SK-N-SH treated with all-trans-retinoic acid at 6 μM for 48 hours (cell line): ENCODE measurements around the gene DOCK7.

Source experiments
- ATAC-seq: fragments of 200-7000 bp; cut with Tn5 transposase; 3 replicates; pipeline ENCODE4 v1.9.1; 2020; ENCODE audit warnings: mild to moderate bottlenecking, moderate library complexity
- CSDC2 ChIP-seq: fragments of 250-450 bp; sonication (Bioruptor Pico); IDR thresholded peaks from 2 replicates; pipeline ENCODE4 v1.5.0; 2020; ENCODE audit warnings: mild to moderate bottlenecking, moderate library complexity
- ESRRG ChIP-seq: fragments of 250-450 bp; sonication (Bioruptor Pico); IDR thresholded peaks from 2 replicates; pipeline ENCODE4 v1.6.1; 2021; ENCODE audit warnings: mild to moderate bottlenecking
- GLIS3 ChIP-seq: fragments of 250-450 bp; sonication (Bioruptor Pico); IDR thresholded peaks from 2 replicates; pipeline ENCODE4 v1.5.0; 2020; ENCODE audit warnings: mild to moderate bottlenecking, moderate library complexity
- ISL1 ChIP-seq: fragments of 250-450 bp; sonication (Bioruptor Pico); IDR thresholded peaks from 2 replicates; pipeline ENCODE4 v2.1.2; 2022; ENCODE audit warnings: mild to moderate bottlenecking, moderate library complexity
- PATZ1 ChIP-seq: fragments of 250-450 bp; sonication (Bioruptor Pico); IDR thresholded peaks from 2 replicates; pipeline ENCODE4 v1.8.0; 2020; ENCODE audit warnings: mild to moderate bottlenecking, moderate library complexity, borderline replicate concordance
- PPARA ChIP-seq: fragments of 250-450 bp; sonication (Bioruptor Pico); IDR thresholded peaks from 2 replicates; pipeline ENCODE4 v1.5.0; 2020; ENCODE audit warnings: mild to moderate bottlenecking, borderline replicate concordance
- SNAI2 ChIP-seq: fragments of 250-450 bp; sonication (Bioruptor Pico); IDR thresholded peaks from 2 replicates; pipeline ENCODE4 v1.5.0; 2020; ENCODE audit warnings: mild to moderate bottlenecking, moderate library complexity
- TOX ChIP-seq: fragments of 250-450 bp; sonication (Bioruptor Pico); IDR thresholded peaks from 2 replicates; pipeline ENCODE4 v1.8.0; 2021; ENCODE audit warnings: mild to moderate bottlenecking, moderate library complexity, borderline replicate concordance
- TSHZ2 ChIP-seq: fragments of 250-450 bp; sonication (Bioruptor Pico); IDR thresholded peaks from 2 replicates; pipeline ENCODE4 v1.5.0; 2020; ENCODE audit warnings: mild to moderate bottlenecking, moderate library complexity
- ZC3H10 ChIP-seq: fragments of 250-450 bp; sonication (Bioruptor Pico); IDR thresholded peaks from 2 replicates; pipeline ENCODE4 v1.5.1; 2021; ENCODE audit warnings: mild to moderate bottlenecking, moderate library complexity
- ZFP3 ChIP-seq: fragments of 250-450 bp; sonication (Bioruptor Pico); IDR thresholded peaks from 2 replicates; pipeline ENCODE4 v1.5.0; 2020; ENCODE audit warnings: mild to moderate bottlenecking, moderate library complexity
- ZFP30 ChIP-seq: fragments of 450-650 bp; formaldehyde crosslinking; IDR thresholded peaks from 2 replicates; pipeline ENCODE4 v1.5.0; 2022; ENCODE audit warnings: mild to moderate bottlenecking, moderate library complexity
- ZNF70 ChIP-seq: fragments of 450-650 bp; formaldehyde crosslinking; IDR thresholded peaks from 2 replicates; pipeline ENCODE4 v1.5.0; 2020; ENCODE audit warnings: mild to moderate bottlenecking, moderate library complexity
- ZNF8 ChIP-seq: fragments of 450-650 bp; formaldehyde crosslinking; IDR thresholded peaks from 2 replicates; pipeline ENCODE4 v1.5.0; 2020; ENCODE audit warnings: mild to moderate bottlenecking, moderate library complexity
- TF ChIP-seq, protein P1 (sequence below): fragments of 250-450 bp; sonication (Bioruptor Pico); IDR thresholded peaks from 2 replicates; pipeline ENCODE4 v1.8.0; 2021; ENCODE audit warnings: low read depth, mild to moderate bottlenecking, moderate library complexity, borderline replicate concordance
- TF ChIP-seq, protein P2 (sequence below): fragments of 250-450 bp; sonication (Bioruptor Pico); IDR thresholded peaks from 2 replicates; pipeline ENCODE4 v1.5.1; 2020; ENCODE audit warnings: low read depth, mild to moderate bottlenecking, moderate library complexity

The DOCK7 gene, protein sequence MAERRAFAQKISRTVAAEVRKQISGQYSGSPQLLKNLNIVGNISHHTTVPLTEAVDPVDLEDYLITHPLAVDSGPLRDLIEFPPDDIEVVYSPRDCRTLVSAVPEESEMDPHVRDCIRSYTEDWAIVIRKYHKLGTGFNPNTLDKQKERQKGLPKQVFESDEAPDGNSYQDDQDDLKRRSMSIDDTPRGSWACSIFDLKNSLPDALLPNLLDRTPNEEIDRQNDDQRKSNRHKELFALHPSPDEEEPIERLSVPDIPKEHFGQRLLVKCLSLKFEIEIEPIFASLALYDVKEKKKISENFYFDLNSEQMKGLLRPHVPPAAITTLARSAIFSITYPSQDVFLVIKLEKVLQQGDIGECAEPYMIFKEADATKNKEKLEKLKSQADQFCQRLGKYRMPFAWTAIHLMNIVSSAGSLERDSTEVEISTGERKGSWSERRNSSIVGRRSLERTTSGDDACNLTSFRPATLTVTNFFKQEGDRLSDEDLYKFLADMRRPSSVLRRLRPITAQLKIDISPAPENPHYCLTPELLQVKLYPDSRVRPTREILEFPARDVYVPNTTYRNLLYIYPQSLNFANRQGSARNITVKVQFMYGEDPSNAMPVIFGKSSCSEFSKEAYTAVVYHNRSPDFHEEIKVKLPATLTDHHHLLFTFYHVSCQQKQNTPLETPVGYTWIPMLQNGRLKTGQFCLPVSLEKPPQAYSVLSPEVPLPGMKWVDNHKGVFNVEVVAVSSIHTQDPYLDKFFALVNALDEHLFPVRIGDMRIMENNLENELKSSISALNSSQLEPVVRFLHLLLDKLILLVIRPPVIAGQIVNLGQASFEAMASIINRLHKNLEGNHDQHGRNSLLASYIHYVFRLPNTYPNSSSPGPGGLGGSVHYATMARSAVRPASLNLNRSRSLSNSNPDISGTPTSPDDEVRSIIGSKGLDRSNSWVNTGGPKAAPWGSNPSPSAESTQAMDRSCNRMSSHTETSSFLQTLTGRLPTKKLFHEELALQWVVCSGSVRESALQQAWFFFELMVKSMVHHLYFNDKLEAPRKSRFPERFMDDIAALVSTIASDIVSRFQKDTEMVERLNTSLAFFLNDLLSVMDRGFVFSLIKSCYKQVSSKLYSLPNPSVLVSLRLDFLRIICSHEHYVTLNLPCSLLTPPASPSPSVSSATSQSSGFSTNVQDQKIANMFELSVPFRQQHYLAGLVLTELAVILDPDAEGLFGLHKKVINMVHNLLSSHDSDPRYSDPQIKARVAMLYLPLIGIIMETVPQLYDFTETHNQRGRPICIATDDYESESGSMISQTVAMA (N-terminal part only)

DNA sequence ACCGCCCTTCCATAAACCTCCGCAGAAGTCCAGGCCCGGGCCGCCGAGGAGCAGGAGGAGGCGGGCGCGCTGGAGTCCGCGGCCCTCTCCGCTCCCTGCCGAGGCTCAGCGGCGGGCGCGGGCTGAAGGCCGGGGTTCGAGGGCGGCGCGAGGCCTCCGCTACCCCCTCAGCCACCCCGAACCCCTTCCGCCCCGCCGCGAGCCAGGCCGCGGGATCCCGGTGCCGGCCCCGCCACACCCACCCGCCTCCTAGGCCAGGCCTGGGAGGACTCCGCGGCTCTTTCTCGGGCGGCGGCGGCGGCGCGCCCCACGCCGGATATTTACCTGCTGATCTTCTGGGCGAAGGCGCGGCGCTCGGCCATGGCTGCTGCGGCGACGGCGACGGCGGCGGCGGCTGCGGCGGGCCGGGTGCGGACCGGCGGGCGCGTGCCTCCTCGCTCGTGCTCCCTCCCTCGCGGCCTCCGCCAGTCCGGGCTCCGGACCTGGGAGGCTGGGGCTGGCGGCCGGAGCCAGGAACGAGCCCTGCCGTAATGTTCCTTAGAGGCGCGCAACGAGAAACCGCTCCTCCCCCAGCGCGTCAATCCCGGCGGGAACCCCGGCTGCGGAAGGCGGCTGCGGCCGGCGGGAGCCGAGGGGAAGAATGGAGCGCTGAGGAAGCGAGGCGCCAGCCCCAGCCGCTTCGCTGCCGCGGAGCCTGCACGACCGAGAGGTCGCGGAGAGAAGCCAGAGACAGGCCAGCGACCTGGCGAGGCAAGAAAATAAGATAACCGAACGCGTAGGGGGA, at the start of gene DOCK7:
Gene DOCK7, minus strand, starts transcription at position 484 of the 784 bp plus-strand sequence. Its CDS starts 122 bp downstream, at position 362.
- TF ChIP-seq ZFP3 (CRISPR knock-in tag) (peak; percentile 79), SNAI2 (CRISPR knock-in tag) (no peak)

DNA sequence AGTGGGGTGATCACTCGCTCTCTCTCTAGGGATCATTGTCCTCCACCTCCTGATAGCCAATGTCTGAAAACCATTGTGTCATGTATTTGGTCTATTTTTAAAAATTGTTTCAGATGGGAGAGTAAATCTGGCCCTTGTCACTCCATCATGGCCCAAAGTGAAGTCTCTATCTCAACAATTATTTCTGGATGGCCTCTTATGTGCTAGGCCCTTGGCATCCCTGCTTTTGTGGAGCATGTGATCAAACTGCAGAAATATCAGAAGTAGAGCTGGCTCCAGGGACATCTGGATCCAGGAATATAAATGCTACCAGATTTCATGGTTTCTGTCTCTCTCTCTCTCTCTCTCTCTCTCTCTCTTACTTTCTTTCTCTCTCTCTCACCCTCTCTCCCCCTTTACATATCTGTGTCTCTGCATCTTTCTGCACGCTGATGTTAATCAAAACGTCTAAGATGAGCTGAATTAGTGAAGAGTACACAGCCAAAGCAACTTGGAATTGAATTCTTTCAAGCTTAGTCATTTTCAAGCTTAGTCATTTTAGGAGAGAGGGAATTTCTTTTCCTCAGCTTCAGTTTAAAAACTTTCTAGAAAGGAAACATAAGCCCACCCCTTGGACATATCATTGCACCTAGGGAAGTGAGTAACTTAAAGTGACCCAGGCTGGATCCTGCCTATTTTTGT, 47.4 kb upstream of the DOCK7 start:
- TF ChIP-seq ESRRG (CRISPR knock-in tag) (no peak), GLIS3 (CRISPR knock-in tag) (no peak), TSHZ2 (no peak), TOX (CRISPR knock-in tag) (peak; percentile 66; the same call in 1 of the 2 replicates), SNAI2 (CRISPR knock-in tag) (0 out of 2 replicates have a peak, but pooled peaks have one; percentile 58), ISL1 (CRISPR knock-in tag) (peak; percentile 67), ZC3H10 (peak; percentile 85; the same call in 1 of the 2 replicates), CSDC2 (CRISPR knock-in tag) (no peak)
- TF ChIP-seq, protein P1, sequence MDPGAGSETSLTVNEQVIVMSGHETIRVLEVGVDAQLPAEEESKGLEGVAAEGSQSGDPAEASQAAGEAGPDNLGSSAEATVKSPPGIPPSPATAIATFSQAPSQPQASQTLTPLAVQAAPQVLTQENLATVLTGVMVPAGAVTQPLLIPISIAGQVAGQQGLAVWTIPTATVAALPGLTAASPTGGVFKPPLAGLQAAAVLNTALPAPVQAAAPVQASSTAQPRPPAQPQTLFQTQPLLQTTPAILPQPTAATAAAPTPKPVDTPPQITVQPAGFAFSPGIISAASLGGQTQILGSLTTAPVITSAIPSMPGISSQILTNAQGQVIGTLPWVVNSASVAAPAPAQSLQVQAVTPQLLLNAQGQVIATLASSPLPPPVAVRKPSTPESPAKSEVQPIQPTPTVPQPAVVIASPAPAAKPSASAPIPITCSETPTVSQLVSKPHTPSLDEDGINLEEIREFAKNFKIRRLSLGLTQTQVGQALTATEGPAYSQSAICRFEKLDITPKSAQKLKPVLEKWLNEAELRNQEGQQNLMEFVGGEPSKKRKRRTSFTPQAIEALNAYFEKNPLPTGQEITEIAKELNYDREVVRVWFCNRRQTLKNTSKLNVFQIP (CRISPR knock-in tag) = 0 out of 2 replicates have a peak, but pooled peaks have one; percentile 60
- TF ChIP-seq, protein P2, sequence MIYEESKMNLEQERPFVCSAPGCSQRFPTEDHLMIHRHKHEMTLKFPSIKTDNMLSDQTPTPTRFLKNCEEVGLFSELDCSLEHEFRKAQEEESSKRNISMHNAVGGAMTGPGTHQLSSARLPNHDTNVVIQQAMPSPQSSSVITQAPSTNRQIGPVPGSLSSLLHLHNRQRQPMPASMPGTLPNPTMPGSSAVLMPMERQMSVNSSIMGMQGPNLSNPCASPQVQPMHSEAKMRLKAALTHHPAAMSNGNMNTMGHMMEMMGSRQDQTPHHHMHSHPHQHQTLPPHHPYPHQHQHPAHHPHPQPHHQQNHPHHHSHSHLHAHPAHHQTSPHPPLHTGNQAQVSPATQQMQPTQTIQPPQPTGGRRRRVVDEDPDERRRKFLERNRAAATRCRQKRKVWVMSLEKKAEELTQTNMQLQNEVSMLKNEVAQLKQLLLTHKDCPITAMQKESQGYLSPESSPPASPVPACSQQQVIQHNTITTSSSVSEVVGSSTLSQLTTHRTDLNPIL (CRISPR knock-in tag) = peak; percentile 42; the same call in 1 of the 2 replicates
- peak; percentile 93 for ATAC-seq

More for the DNA sequence above, at the start of gene DOCK7:
- ATAC-seq = peak; percentile 78

DNA sequence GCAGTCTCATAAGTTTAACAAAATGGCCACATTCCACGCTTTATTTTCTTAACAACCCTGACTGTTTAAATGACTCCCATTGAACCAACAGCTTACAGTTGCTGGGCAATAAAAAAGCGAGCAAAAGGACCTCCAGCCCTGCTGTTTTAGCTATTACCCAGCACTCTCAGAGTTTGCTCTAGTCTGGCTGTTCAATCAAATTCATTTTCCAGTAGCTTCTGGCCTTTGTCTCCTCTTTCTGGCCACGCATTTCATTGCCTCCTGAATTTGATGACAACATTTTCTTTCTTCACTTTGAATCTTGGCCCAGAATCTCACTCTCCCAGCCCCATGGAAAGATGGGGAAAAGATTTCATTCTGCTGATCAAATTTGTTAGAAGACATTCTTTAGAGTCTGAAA, 44.1 kb upstream of the DOCK7 start:
- TF ChIP-seq ESRRG (CRISPR knock-in tag) (no peak), ISL1 (CRISPR knock-in tag) (0 out of 2 replicates have a peak, but pooled peaks have one; percentile 21)
- peak; percentile 32; the same call in 2 of the 3 replicates for ATAC-seq

- no peak for ATAC-seq
- TF ChIP-seq CSDC2 (CRISPR knock-in tag) (no peak), ZNF8 (no peak), PPARA (CRISPR knock-in tag) (no peak), ZC3H10 (no peak), PATZ1 (no peak), ZNF70 (CRISPR knock-in tag) (no peak), ZFP30 (no peak), ZFP3 (CRISPR knock-in tag) (no peak)
Observed at GRCh38 chr1:62728963-62729362, 40.8 kb upstream of the DOCK7 start.
